Hepatocyte (in vitro differentiated cells): ENCODE results near the gene ARHGAP26. TPM values are rescaled to one million over a fixed set of nuclear protein-coding genes. Genes with fewer than 3 reads are reported as not detected.

ENCODE experiments used
- DNase-seq: peaks from one replicate; pipeline ENCODE4 v3.0.0-alpha.2; 2016; ENCODE audit warnings: low spot score
- H2AFZ ChIP-seq: fragments of 200-600 bp; sonication (generic); 2 replicates; pipeline ENCODE4 v1.6.0; 2016; ENCODE audit warnings: antibody characterized with exemption, mild to moderate bottlenecking
- H3K27ac ChIP-seq: fragments of 200-600 bp; sonication (generic); 2 replicates; pipeline ENCODE4 v1.5.1; 2016; ENCODE audit warnings: mild to moderate bottlenecking
- H3K27me3 ChIP-seq: fragments of 200-600 bp; sonication (generic); 2 replicates; pipeline ENCODE4 v1.6.1; 2016
- H3K36me3 ChIP-seq: fragments of 200-600 bp; sonication (generic); replicated peaks from 2 replicates; pipeline ENCODE4 v1.5.1; 2016; ENCODE audit warnings: low read depth; ENCODE audit not compliant: insufficient read depth
- H3K4me1 ChIP-seq: fragments of 200-600 bp; sonication (generic); 2 replicates; pipeline ENCODE4 v1.5.1; 2016; ENCODE audit warnings: mild to moderate bottlenecking, moderate library complexity; ENCODE audit not compliant: insufficient read depth
- H3K4me2 ChIP-seq: fragments of 200-600 bp; sonication (generic); 2 replicates; pipeline ENCODE4 v1.6.0; 2016
- H3K4me3 ChIP-seq: fragments of 200-600 bp; sonication (generic); 2 replicates; pipeline ENCODE4 v1.5.1; 2016; ENCODE audit warnings: mild to moderate bottlenecking
- H3K79me2 ChIP-seq: fragments of 200-600 bp; sonication (generic); 2 replicates; pipeline ENCODE4 v1.6.0; 2017; ENCODE audit warnings: mild to moderate bottlenecking
- H3K9me2 ChIP-seq: fragments of 200-600 bp; sonication (generic); replicated peaks from 2 replicates; pipeline ENCODE4 v1.6.0; 2017; ENCODE audit warnings: mild to moderate bottlenecking; ENCODE audit not compliant: insufficient read depth
- H3K9me3 ChIP-seq: fragments of 200-600 bp; sonication (generic); 2 replicates; pipeline ENCODE4 v1.5.1; 2016; ENCODE audit warnings: low read depth, mild to moderate bottlenecking
- H4K20me1 ChIP-seq: fragments of 200-600 bp; sonication (generic); 2 replicates; pipeline ENCODE4 v1.6.0; 2016; ENCODE audit warnings: mild to moderate bottlenecking; ENCODE audit not compliant: insufficient read depth, poor library complexity, severe bottlenecking
- CTCF ChIP-seq: fragments of 200-600 bp; sonication (generic); IDR thresholded peaks from 2 replicates; pipeline ENCODE4 v1.5.1; 2016; ENCODE audit warnings: antibody characterized with exemption, mild to moderate bottlenecking; ENCODE audit not compliant: poor library complexity
- EZH2 ChIP-seq: fragments of 200-600 bp; sonication (generic); IDR thresholded peaks from 2 replicates; pipeline ENCODE4 v1.6.1; 2016; ENCODE audit warnings: antibody characterized with exemption, mild to moderate bottlenecking, borderline replicate concordance
- EZH2phosphoT487 ChIP-seq: fragments of 200-600 bp; sonication (generic); IDR thresholded peaks from one replicate; pipeline ENCODE4 v1.6.1; 2018; ENCODE audit warnings: antibody characterized with exemption, mild to moderate bottlenecking, low read depth, moderate library complexity; ENCODE audit not compliant: unreplicated experiment, severe bottlenecking
- WGBS: methylation state at CpG from one replicate; pipeline ENCODE4 v1.1.6; 2016; ENCODE audit warnings: low lambda C conversion rate; ENCODE audit errors: missing lambda C conversion rate; 5-methylcytosine and 5-hydroxymethylcytosine counted together
- polyA plus RNA-seq: library from polyadenylated mRNA; unstranded; fragments of >200 nt; fragmentation: Nextera tagmentation; extraction: Ambion mirVana; gene quantifications from 2 replicates; pipeline ENCODE4 v1.2.1, GENCODE V29; 2016
- total RNA-seq: library from RNA; depleted of rRNA; stranded (reverse); fragments of >200 nt; gene quantifications from 2 replicates; pipeline ENCODE4 v1.2.3, GENCODE V29; 2014

ARHGAP26 gene
- total and polyA plus RNA-seq, 2 experiments from 2014 or later, result 16.5 to 19.8 TPM

GRCh38 chr5:143247134-143247815 lies 477.1 kb downstream of the ARHGAP26 start:
- no peak overlapping the region for H3K4me3 ChIP-seq
- no peak overlapping the region for H3K27ac ChIP-seq
- H3K9me2 ChIP-seq, result no peaks in the 10 kb centered on the region
- no peaks in the 10 kb centered on the region for H3K36me3 ChIP-seq
- peaks cover 9% of the 10 kb centered on the region for H3K4me1 ChIP-seq
- H3K9me3 ChIP-seq, result no peaks in the 10 kb centered on the region
- WGBS, result 100% methylated on average over 1 of the region's 1 CpG
- H3K4me2 ChIP-seq, result no peak overlapping the region
- no peaks in the 10 kb centered on the region for H3K79me2 ChIP-seq
- no peak for DNase-seq
- H2AFZ ChIP-seq, result no peak overlapping the region
- no peak for TF ChIP-seq EZH2phosphoT487
- no peak for TF ChIP-seq CTCF
- TF ChIP-seq EZH2, result no peak
- H4K20me1 ChIP-seq, result no peaks in the 10 kb centered on the region
- no peaks in the 10 kb centered on the region for H3K27me3 ChIP-seq

DNA sequence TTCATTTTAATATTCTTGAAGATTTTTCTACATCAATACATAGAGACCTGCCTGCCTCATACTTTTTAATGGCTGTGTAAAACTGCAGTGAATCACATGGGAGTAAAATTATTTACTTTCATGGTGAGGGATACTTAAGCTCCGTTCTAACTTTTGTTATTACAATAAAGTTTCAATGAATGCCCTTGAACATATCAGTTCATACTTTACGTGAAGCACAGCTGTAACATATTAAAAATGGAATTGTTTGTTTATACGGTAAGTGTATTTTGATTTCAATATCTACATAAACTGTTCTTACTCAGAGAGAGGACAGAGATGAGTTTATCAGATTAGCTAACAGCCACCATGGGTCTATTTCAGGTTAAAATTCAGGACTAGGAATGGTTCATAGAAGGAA lies 478.2 kb downstream of the ARHGAP26 start:
- peaks cover 9% of the 10 kb centered on the region for H3K4me1 ChIP-seq
- no peaks in the 10 kb centered on the region for H3K9me3 ChIP-seq
- DNase-seq, result no peak
- no peak overlapping the region for H3K4me3 ChIP-seq
- no peaks in the 10 kb centered on the region for H4K20me1 ChIP-seq
- H3K27me3 ChIP-seq, result no peaks in the 10 kb centered on the region
- 41% methylated on average over 3 of the region's 3 CpGs for WGBS
- no peak overlapping the region for H3K4me2 ChIP-seq
- no peak overlapping the region for H3K27ac ChIP-seq
- H3K9me2 ChIP-seq, result no peaks in the 10 kb centered on the region
- no peak for TF ChIP-seq CTCF
- TF ChIP-seq EZH2phosphoT487, result no peak
- no peak for TF ChIP-seq EZH2
- no peaks in the 10 kb centered on the region for H3K79me2 ChIP-seq
- H2AFZ ChIP-seq, result no peak overlapping the region
- no peaks in the 10 kb centered on the region for H3K36me3 ChIP-seq

- Histone ChIP-seq H3K9me3 (no peaks in the 10 kb centered on the region), H2AFZ (no peak overlapping the region), H3K79me2 (no peaks in the 10 kb centered on the region), H3K27ac (peak overlapping the region; percentile 30), H3K9me2 (no peaks in the 10 kb centered on the region), H4K20me1 (no peaks in the 10 kb centered on the region), H3K4me3 (no peak overlapping the region), H3K4me2 (no peak overlapping the region), H3K27me3 (no peaks in the 10 kb centered on the region), H3K4me1 (peaks cover 9% of the 10 kb centered on the region), H3K36me3 (no peaks in the 10 kb centered on the region)
- WGBS, result 93% methylated on average over 3 of the region's 3 CpGs
- peak; percentile 70 for DNase-seq
- TF ChIP-seq CTCF, result no peak
- TF ChIP-seq EZH2, result no peak
- TF ChIP-seq EZH2phosphoT487, result no peak
Observed at GRCh38 chr5:143248822-143249579, 478.8 kb downstream of the ARHGAP26 start.
